Measurements from ENCODE around the gene SMOC1.

Gene SMOC1

DNA sequence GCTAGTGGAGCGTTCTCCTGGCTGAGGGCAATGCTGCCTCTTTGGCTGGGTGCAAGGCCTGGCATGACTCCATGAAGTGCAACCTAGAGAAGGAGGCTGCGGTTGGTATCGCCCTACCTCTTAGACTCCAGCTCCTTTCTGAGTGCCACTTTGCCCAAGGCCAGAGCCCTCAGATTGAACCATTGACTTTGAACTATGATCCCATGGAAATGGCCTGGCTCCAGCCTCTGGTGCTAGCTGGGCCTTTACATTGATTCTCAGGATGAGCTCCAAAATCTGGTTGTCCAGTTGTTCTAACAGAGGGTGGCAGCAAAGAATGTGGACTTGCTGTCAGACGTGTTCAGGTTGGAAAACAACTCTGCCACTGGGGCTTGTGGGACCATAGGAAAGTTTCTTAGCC, 16.1 kb upstream of the SMOC1 start:
- DNase-seq = no peak

GRCh38 chr14:69865701-69866365, 13.4 kb upstream of the SMOC1 start:
- DNase-seq = no peak

DNA sequence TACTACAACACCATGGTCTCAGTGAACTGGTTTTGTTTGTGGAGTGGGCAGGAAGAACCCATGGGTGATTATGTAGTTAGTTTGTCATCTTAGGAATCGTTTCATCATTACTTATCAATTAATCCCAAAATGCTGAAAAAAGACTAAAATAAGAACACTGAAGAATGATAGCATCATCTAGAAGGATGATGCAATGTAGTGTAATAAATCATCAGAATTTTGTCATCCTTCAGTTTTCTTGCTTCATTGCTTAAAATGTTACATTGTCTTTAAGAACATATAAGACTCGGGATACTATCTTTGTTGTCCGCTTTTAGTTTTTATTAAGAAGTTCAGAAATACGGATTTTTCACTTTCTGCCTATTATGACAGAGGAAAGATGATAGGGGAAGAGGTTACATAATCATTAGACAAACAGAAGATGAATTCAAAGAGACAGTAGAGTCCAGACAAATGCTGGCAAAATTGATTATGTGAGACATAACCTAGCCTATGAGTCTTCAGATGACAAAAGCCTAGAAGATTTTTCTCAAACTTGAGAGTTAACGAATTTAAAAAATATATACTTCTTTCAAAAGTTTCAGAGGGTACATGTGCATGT, 10.8 kb upstream of the SMOC1 start:
- no peak for DNase-seq

GRCh38 chr14:69870613-69871012, 8.6 kb upstream of the SMOC1 start:
- no peak for DNase-seq

GRCh38 chr14:69873877-69874780, 5.1 kb upstream of the SMOC1 start:
- DNase-seq = no peak

GRCh38 chr14:69876221-69876847, 2.9 kb upstream of the SMOC1 start:
- DNase-seq = no peak

- DNase-seq = no peak
These were observed 2.3 kb upstream of the SMOC1 start for GRCh38 chr14:69876848-69877306.

GRCh38 chr14:69877492-69877891, 1.7 kb upstream of the SMOC1 start:
- peak; percentile 60 for DNase-seq

DNA sequence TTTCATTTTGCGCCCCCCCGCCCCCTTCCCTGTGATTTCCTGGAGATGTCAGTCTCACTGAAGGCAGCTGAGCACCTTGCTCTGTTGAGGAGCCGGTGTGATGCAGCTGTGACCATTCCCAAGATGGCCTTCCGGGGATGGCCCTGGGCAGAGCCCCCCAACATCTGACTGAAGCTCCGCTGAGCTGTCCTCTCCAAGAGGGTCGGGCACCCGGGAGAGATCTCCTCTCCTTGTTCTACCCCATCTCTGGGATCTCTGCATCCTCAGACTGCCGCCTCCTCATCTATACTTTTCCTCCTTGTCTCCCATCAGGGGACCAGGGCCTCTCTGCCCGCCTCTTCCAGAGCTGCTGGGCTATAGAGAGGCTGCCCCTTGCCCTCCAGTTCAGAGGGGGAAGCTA, 965 bp upstream of the SMOC1 start:
- no peak for DNase-seq

- DNase-seq = peak; percentile 58
These were observed 850 bp downstream of the SMOC1 start for GRCh38 chr14:69880044-69880487.

DNA sequence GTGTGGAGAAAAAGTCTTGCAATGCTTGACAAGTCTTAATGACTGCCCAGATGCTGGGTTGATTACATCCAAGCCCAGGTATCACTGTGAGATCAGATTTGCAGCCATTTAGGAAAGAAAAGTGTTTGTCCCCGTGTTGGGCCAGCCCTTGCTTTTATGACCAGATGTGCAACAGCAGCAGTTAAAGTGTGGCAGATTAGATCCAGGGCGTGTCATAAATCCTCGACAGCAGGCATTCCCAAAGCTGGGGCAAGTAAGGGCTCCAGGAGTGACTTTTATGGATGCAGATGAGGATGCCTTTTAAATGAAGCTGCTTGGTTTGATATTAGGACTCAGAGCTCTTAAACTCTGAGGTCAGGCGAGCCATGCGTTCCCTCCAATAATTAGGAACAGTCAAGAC, 1.7 kb downstream of the SMOC1 start:
- DNase-seq = no peak

DNA sequence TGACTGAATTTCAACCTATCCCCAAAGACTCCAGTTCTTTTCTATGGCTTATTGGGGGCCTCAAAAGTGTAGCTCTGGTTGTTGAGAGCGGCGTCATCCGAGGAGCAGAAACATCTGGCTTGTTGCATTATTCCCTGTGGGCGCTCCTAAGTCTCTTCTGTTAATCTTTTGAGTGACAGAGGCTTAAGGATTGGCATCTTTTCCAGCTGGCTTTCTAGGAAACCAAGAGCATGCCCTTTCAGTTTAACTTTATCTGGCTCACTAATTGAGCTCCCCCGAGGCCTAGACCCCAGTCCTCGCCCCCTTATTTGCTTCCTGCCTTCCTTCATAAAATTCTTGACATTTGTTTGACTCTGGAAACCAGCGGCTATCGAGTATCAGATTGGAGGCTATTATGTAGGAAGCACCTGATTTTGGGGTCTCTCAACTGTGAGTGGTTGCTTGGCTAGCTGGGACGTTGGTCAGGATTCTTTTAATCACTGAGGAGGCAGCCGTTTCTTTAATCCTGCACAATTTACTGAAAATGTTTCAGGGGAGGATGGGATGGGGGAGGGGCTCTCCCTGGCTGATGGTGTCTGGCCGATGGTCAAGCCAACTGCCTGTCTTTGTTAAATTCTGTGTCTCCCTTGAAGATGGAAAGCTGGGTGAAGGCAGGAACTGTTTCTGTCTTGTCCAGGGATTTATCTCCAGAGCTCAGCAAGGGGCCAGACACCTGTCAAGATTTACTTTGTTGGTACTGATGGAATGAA, 3.1 kb downstream of the SMOC1 start:
- DNase-seq = no peak

DNA sequence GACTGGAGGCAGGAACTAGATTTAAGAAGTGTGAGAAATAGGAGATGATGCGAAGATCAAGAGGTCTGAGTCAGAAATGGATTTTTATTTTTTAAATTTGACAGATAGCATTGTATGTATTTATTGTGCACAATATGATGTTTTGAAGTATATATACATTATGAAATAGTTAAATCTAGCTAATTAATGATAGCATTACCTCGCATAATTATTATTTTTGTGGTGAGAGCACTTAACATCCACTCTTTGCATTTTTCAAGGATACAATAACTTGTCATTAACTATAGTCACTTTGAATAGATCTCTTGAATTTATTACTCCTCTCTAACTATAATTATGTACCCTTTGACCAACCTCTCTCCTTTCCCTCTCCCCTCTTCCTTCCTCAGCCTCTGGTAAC, 3.7 kb downstream of the SMOC1 start:
- DNase-seq = no peak

- no peak for DNase-seq
These were observed 7.4 kb downstream of the SMOC1 start for GRCh38 chr14:69886453-69887242.

- DNase-seq = no peak
These were observed 8.8 kb downstream of the SMOC1 start for GRCh38 chr14:69887740-69888657.

GRCh38 chr14:69891422-69891821, 12.2 kb downstream of the SMOC1 start:
- DNase-seq = no peak

GRCh38 chr14:69895109-69895508, 15.9 kb downstream of the SMOC1 start:
- DNase-seq = no peak

- no peak for DNase-seq
These were observed 16.9 kb downstream of the SMOC1 start for GRCh38 chr14:69896080-69896479.

DNA sequence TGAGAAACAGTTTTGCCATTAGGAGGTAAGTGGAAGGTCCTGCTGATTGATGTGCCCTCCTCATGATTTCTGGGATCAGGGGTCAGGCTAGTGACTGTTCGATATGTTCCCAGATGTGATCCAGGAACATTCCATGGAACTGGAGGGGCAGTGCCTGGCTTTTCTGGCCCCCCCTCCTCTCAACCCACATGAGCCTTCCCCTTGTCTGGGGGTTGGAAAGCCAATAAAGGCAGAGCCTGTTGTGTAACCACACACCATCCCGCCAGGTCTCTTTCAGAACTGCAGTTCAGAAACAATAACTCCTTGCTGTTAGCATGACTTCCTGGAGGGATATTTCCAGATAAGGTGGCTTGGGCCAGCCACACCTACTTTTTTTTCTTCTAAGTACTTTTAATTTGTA, 17.8 kb downstream of the SMOC1 start:
- no peak for DNase-seq

GRCh38 chr14:69900603-69901002, 21.4 kb downstream of the SMOC1 start:
- DNase-seq = no peak

All from NCI-H2107 (cell line).